OCI-LY1 (cell line): Measurements from ENCODE around the gene CTRL.

ENCODE experiments used
- CTCF ChIP-seq: fragments of 200-600 bp; sonication (generic), shearing (Covaris generic); IDR thresholded peaks from 2 replicates; pipeline ENCODE4 v1.5.1; 2017; ENCODE audit warnings: mild to moderate bottlenecking, antibody characterized with exemption, low read length, moderate library complexity, mixed read lengths
- EZH2 ChIP-seq: fragments of 200-600 bp; sonication (generic), shearing (Covaris generic); IDR thresholded peaks from 2 replicates; pipeline ENCODE4 v1.8.0; 2017; ENCODE audit warnings: borderline replicate concordance, mixed run types, mild to moderate bottlenecking, antibody characterized with exemption, low read length, moderate library complexity, mixed read lengths

DNA sequence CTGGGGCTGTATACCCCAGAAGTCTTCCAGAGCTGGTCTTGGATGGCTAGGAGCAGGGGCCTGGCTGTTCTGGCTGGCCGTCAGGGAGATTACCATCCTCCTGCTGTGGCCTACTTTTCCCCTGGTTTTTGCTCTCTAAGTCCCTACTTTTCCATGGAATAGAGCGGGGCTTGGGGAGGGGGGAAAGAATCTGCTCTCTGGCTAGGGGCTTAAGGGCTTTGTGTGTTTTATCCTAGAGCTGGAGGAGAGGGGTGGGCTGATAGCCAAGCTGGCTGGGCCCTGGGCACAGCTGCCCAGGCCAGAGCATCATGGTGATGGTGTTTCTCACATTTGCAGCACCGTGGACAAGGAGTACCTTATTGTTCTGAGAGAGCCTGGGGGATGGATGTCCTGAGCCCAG lies 43.3 kb downstream of the CTRL start:
- TF ChIP-seq CTCF, result no peak
- no peak for TF ChIP-seq EZH2
